Stimulated activated CD4-positive, alpha-beta T cell treated with anti-CD3 and anti-CD28 coated beads, Interleukin-15, amount 100 ng/mL, for 24 hours (primary cell): ENCODE data around the gene CUX1.
"Not testable (repeated sequence)": the region's sequence is repeated elsewhere in the genome, so short reads cannot be mapped to it uniquely, and the experiment has no call there.

Experiments used
- DNase-seq: peaks from one replicate; pipeline ENCODE4 v3.0.0-alpha.2; 2020

Gene CUX1

DNA sequence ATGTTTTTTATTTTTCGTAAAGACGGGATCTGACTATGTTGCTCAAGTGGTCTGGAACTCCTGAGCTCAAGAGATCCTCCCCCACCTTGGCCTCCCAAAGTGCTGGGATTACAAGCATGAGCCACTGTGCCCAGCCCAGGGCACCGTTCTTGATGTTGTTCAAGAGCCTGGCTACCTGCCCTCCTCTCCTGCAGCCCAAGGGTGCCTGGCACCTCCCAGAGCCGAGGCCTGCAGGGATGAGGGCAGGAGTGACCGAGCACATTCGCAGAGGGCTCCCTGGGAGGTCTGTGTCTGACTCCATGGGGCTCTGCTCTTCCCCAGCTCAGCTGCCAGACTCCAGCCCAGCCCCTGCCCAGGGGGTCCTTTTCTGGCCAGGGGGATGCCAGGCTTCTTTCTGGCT lies 484.6 kb downstream of the CUX1 start:
- no peak for DNase-seq

DNA sequence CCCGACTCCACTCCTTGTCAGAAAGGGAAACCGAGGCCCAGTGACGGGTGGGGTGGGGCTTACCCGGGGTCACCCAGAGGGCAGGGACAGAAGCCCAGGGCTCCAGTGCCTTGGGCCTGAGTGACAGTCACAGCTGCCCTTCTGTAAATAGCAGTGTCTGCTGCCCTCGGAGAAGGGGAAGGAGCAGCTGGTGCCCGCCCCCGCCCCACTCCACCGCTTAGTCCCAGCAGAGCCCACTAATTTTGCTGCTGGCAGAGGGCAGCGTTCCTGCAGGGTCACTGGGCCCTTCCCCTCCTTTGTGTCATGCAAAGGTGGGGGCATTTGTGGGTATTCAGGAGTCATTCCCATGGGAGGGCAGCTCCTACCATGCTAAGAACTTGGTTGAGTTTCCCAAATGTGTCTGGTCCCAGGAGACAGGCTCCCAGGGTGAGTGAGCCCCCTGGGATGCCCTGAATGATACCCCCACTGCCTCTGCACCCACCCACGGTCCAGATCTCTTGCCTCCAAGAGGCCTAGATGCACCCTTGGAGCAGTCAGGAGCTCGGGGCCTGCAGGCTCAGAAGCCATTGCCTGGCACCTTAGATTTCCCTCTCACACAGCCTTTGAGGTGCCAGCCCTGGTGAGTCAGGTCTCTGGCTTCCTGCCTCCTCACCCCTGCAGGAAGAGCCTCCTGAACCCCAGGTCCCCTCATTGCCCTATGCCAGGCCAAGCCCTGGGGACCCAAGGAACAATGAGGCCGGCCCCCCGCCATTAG lies 486.4 kb downstream of the CUX1 start:
- DNase-seq: no peak

DNA sequence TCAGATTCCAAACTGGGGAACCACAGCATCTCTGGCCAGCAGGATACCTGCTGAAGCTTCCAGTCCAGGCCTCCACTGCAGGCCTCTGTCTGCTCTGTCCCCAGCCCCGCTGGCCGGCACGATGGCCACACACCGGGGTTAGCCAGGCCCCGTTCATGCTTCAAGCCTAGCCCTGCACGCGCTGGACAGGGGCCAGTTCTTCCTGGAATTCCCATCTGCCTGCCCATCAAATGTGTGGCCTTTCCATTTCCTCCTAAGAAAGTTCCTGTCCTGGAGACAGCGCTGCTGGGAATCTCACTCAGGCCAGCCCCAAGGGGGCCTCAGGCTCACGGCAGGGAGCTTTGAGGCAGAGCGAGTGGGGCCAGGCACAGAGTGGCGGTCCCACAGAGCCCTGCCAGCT lies 487.2 kb downstream of the CUX1 start:
- DNase-seq: no peak

DNA sequence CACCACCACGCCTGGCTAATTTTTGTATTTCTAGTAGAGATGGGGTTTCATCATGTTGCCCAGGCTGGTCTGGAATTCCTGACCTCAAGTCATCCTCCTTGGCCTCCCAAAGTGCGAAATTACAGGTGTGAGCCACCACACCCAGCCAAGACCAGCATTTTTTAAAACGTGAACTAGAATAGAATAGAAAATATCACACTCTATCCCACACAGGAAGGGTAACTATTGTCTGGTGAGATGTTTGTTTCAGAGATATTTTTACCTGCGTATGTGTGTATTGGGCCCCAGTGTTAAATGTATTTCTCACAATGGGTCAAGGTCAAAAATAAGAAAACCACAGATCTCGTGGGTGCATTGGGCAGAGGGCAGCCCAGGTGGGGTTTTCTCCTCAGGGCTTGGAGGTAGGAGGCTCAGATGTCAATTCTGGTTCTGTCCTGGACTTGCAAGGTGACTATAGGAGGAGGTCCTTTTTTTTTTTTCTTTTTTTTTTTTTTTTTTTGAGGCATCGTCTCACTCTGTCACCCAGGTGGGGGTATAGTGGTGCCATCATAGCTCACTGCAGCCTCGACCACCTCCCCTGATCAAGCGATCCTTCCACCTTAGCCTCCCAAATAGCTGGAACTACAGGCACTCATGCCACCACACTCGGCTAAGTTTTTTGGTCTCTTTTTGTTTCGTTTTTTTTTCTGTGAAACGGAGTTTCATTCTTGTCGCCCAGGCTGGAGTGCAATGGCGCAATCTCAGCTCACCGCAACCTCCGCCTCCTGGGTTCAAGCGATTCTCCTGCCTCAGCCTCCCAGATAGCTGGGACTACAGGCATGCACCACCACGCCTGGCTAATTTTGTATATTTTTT lies 488.2 kb downstream of the CUX1 start:
- no peak for DNase-seq

DNA sequence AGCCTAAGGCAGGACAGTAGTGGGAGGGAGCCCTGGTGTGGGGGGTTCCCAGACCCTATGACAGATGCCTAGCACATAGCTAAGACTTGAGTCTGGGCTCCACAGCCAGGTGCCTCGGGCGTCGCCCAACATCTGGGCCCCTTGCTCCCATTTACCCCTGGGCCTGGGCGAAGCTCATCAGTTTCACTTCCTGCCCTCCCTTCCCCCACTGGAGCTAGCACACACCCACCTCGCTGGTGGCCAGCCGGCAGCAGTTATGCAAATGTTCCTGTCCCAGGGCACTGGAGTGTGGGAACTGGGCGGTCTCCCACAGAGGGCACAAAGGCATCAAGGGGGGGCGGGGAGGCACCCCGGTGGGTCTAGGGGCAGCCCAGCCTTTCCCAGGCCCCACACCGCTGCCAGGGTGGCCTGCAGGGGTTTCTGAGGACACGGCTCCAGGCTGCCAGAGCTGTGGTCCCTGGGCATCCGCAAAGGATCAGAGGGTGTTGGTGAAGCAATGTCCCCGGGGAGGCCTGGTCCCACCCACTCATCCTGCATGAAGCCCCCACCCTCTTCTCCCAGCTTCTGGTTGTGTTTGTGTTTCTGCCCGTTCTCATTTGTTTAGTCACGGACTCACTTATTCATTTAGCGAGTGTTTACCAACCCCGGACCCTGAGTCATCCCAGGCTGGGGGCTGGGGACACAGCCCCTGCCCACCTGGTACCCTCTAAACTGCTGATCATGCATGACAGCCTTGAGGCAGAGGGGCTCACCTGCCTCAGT lies 489.7 kb downstream of the CUX1 start:
- peak; percentile 30 for DNase-seq

DNA sequence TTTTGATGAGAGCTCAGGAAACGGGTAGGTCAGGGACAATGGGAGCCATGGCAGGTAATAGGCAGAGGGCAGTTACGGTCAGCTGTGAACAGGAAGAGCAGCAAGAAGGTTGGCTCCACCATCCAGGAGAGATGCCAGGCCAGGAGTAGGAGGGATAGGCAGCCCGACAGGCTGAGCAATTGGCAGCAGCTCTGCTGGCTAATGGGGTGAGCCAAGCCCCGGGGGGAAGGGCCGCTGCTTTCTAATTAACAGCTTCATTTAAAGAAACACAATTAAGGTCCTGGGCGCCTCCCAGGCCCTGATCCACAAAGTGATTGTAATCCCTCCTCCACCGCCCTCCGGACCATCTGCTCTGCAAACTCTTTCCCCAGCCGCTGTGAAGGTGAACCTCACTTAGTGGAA lies 493.0 kb downstream of the CUX1 start:
- DNase-seq: no peak

DNA sequence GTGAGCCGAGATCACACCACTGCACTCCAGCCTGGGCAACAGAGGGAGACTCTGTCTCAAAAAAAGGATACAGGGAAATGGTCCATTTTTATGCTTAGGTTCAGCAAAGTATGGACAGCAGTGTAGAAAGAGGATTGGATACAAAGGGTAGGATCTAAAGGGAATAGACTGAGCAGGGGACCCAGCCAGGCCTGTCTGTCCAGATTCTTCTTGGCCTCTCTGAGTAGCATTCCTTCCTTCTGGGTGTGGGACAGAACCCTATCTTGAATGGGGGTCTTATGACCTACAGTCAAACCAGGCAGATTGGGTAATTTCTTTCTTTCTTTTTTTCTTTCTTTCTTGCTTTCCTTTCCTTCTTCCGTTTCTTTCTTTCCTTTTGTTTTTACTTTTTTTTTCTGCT lies 494.9 kb downstream of the CUX1 start:
- no peak for DNase-seq

DNA sequence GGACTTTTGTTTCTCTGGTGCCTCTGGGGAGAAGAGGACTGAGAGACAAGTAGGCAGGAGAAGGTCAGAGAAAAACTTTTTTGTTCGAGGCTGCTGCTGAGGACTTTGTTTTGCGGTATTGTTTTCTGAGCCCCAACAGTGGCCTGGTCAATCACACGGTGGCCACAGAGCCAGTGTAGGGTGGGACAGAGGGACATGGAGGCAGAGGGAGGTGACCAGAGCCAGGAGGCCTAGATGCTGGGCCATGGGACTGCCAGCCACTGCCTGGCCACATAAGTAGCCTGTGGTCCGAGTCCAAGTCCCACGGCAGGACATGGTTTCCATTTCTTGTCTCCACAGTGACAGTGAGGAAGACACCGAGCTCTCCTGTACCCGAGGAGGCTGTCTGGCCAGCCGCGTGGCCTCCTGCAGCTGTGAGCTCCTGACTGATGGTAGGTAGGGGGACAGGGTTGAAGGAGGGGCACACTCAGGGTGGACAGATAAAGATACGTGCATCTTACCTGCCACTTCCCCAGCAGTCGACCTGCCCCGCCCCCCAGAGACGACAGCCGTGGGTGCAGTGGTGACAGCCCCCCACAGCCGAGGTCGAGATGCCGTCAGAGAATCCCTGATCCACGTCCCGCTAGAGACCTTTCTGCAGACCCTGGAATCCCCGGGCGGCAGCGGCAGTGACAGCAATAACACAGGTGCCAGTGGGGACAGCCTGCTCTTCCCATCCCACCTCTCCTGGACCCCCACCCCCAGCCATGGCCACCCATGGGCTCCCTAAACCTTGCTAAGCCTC lies 496.8 kb downstream of the CUX1 start:
- DNase-seq: no peak

DNA sequence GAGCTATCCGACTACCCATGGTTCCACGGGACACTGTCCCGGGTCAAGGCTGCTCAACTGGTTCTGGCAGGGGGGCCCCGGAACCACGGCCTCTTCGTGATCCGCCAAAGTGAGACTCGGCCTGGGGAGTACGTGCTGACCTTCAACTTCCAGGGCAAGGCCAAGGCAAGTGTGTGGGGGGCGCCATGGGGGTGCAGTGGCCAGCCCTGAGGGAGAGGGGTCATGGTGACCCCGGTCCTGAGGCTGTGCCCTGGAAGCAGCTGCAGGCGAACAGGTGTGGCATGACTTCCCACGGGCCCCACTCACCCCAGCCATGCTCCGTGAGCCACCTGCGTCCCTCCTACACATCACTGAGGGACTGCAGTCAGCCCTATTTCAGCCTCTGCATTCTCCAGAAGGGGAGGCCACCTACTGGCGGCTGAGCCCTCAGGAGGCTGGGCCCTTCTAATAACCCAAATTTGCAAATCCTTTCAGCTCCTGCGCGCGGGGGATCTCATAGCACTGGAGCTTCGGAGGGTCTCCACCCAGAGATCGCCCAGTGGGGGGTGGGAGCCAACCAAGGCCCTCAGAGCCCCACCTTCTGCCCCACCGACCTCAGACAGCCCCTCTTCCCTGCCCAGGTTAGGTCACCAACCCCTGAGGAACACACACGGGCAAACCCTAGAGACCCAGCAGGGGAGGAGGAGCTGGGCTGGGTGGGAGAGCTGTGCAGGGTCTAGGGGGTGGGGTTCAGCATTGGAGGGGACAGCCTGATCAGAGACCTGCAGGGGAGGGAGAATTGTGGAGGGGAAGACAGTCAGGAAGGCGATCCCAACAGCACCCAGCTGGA lies 500.0 kb downstream of the CUX1 start:
- DNase-seq: no peak

DNA sequence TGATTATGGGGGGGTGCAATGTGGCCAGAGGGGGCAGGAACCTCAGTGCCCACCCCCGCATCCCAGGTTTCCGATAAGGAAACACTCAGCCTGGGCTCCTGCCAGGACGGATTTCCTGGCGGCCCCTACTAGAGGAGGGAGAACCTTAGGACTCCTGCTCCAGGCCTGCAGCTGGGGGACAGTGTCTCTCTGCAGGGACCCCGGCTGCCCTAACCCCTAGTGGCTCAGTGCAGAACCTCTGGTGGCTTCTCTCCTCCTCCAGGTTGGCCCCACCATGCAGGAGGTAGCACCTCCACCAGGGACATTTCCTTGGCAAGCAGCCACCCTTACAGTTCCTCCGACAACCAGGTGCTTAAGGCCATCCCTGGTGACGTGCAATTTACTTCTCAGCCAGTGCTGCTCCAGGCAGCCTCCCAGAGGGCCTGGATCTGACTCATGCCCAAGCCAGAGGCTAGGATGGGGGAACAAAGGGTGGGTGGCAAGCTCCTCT lies 501.1 kb downstream of the CUX1 start:
- no peak for DNase-seq

DNA sequence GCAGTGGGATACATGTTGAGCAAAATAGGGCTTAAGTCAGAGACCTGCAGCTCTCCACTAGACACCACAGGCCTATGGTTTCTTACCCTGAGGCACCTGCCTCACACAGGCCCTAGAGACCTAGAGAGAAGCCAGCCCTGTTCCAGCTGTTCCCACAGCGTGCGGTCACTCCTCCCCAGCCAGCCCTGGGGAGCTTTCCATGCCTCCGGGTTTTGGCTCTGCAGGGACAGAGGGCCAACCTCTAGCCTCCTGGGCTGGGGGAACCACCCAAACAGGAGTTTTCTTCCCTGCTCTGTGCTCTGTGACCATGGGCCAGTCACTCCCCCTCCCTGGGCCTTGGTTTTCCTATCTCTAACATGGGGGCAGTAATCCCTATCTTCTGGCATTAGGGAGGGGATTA lies 502.2 kb downstream of the CUX1 start:
- DNase-seq: no peak

DNA sequence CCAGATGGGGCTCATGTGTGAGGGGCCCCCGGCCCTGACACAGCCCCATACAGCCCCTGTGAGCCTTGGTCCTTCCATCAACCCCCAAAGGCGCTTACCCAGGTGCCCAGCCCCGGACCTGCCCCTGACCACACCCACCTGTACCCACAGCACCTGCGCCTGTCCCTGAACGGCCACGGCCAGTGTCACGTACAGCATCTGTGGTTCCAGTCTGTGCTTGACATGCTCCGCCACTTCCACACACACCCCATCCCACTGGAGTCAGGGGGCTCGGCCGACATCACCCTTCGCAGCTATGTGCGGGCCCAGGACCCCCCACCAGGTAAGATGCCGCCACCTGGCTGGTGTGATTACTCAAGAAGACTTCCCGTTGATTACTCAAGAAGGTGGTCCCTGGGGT lies 502.8 kb downstream of the CUX1 start:
- DNase-seq: no peak

DNA sequence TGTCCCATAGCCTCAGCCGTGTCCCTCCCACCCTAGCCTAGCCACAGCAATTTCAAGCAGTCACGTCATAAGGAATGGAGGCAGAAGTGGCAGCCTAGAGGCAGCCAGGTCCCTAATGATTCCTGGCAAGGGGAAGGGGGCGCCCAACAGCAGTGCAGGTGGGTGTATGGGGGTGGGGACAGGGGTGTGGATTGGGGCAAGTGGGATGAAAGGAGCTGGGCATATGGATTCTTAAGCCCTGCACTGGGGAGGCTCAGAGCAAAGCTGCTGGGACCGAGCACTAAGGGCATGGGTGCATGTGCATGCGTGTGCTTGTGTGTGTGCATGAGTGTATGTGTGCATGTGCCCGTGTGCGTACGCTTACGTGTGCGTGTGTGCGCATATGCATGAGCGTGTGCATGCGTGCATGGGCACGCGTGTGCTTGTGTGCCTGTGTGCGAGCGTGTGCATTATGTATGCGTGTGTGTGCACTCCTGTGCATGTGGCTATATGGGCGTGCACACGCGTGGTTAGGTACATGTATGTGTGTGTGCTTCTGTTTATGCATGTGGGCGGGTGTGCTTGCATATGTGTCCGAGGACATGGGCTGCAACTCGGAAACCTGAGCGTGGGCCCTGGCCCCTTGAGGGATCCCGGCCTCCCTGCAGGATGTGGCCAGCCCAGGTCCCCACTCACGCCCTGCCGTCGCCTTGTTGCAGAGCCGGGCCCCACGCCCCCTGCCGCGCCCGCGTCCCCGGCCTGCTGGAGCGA lies 503.4 kb downstream of the CUX1 start:
- no peak for DNase-seq

DNA sequence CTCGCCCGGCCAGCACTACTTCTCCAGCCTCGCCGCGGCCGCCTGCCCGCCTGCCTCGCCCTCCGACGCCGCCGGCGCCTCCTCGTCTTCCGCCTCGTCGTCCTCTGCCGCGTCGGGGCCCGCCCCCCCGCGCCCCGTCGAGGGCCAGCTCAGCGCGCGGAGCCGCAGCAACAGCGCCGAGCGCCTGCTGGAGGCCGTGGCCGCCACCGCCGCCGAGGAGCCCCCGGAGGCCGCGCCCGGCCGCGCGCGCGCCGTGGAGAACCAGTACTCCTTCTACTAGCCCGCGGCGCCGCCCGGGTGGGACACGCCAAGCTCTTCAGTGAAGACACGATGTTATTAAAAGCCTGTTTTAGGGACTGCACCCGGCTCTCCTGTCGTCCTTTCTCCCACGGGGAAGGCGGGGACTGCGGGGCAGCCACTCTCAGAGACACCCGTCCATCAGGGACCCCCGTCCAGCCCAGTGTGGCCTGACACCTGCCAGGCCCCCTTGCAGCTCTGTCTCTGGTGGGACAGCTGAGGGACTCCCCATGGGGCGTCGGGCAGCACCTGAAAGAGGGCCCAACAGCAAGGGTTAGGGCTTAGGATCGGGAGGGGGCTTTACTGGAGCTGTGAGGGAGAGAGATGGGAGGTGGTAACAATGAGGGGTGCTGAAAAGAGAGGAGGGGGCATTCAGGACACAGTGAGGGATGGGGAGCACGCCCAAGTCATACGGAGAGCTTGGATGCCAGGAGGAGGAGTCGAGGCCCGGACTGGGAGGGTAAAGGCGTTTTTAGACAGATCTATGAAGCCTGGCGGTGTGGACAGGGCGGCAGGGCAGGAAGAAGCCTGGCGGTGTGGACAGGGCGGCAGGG lies 504.1 kb downstream of the CUX1 start:
- peak; percentile 12 for DNase-seq

DNA sequence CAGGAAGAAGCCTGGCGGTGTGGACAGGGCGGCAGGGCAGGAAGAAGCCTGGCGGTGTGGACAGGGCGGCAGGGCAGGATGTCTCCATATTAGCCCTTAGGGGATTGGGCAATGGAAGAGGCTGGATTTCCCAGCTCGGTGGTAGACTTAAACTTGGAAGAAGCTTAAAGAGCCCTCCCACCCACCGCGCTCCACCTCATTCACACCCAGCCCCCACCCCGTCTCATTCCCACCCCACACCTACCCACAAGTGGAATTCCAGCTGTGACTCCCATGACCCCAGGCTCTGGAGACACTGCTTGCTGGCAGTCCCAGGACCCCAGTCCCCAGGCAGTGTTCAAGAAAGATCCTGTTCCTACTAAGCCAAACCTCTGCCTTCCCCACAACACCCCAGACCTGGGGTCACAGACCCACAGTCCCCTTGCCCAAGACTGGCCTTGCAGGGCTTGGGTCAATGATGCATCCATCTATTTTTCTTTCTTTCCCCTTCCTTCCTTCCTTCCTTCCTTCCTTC lies 504.8 kb downstream of the CUX1 start:
- DNase-seq: no peak

DNA sequence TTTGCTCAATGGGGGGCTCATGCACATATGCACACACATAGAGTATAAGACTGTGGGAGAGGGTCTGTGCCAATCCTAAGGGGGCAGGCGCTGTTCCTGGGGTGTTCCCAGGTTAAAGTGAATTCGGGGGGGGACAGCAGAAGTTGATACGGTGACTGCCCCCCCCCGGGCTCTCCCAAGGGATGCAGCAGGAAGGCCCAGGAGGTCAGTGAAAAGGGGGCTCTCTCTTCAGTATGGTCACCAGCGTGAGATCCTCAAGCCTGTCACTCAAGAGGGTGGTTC lies 506.4 kb downstream of the CUX1 start:
- DNase-seq: no peak

DNA sequence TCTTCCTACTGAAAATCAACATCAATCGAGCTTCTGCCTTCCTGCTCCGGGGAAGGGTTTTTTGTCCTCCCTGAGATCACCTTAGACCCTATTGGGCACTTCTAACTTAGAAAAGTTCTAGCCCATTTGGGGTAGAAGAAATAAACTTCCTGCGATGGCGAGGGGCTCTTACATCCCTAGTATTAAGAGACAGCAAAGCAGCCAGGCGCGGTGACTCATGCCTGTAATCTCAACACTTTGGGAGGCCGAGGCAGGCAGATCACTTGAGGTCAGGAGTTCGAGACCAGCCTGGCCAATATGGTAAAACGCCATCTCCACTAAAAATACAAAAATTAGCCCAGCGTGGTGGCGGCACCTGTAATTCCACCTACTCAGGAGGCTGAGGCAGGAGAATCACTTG lies 507.7 kb downstream of the CUX1 start:
- DNase-seq: not testable (repeated sequence)

DNA sequence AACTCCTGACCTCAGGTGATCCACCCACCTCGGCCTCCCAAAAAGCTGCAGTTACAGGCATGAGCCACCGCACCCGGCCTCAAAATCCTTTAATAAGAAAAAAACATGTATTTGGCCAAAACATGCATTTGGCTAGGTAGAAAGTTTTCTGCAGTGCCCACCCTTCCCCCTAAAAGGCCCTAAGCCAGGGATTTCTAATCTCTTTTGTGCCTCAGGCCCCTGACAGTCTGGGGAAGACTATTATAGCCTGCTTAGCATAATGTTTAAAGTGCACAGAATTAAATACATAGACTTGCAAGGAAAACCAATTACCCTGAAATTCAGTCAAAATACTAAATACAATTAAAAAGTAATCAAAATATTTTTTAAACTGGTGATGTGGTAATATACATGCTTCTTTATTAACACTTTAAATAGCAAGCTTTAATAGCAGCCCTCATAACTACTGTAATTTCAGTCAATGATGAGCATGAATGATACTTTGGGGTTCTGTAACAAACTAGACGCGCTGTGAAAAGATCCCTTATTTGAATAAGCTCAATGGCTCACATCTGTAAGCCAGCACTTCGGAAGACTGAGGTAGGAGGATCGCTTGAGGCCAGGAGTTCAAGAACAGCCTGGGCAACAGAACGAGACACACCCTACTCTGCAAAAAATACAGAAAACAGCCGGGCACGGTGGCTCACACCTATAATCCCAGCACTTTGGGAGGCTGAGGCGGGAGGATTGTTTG lies 508.9 kb downstream of the CUX1 start:
- DNase-seq: no peak

DNA sequence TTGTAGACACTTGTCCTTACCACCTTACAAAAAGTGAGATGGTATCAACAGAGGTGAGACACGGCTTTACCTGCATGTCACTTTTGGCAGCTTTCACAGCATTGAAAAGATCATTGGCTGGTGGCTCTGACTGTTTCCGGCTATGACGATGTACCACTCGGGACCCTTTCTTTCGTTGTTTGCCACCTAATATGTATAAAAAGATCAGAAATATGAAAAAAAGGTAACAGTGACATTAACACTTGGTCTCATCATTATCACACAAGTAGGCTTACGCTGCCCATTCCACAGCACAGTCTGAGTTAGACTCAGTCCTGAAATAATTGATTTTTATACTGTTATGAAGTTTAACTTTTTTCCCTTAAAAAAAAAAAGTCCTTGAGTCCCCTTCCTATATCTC lies 509.8 kb downstream of the CUX1 start:
- not testable (repeated sequence) for DNase-seq
